ENCODE results near the gene PORCN. TPM values are rescaled to one million over a fixed set of nuclear protein-coding genes. Genes with fewer than 3 reads are reported as not detected.

Gene PORCN
- total and polyA plus RNA-seq, 2 of the 13 experiments (the other 11 are each of a cell fraction or from before 2014, with no cell fraction given), result 3.9 to 5.8 TPM

GRCh38 chrX:48488034-48488433 is 20.8 kb upstream of the PORCN start:
- FAIRE-seq (no peak), DNase-seq (ENCODE audit: low spot score) (no peak), ATAC-seq (no peak; the same call in 2 of the 3 replicates)
- TF ChIP-seq KIAA2018 (CRISPR knock-in tag; IDR thresholded peaks at IDR 0.05; ENCODE audit: borderline replicate concordance) (no peak), ZNF18 (CRISPR knock-in tag; IDR thresholded peaks at IDR 0.05; ENCODE audit: insufficient replicate concordance) (peak; percentile 79), ZNF740 (CRISPR knock-in tag; IDR thresholded peaks at IDR 0.05) (no peak), ZNF264 (CRISPR knock-in tag; IDR thresholded peaks at IDR 0.05) (no peak), ELF3 (CRISPR knock-in tag; IDR thresholded peaks at IDR 0.05) (no peak), SMAD1 (CRISPR knock-in tag; IDR thresholded peaks at IDR 0.05; ENCODE audit: borderline replicate concordance, low read depth) (no peak), HMGXB4 (CRISPR knock-in tag; IDR thresholded peaks at IDR 0.05; ENCODE audit: borderline replicate concordance in 1 of 2, low read depth in 1 of 2) (no peak)
- POLR2A ChIA-PET, result no interaction called here
- WGBS (ENCODE audit: low lambda C conversion rate), result no CpG with 5 or more reads among the region's 3 CpGs
- Histone ChIP-seq H3K27me3 (ENCODE audit: control insufficient read depth in 1 of 2, insufficient read depth in 2 of 2, low read length in 2 of 2) (no peaks in the 10 kb centered on the region), H3K9me3 (ENCODE audit: low read length) (no peaks in the 10 kb centered on the region), H3K27ac (ENCODE audit: extremely low read length, insufficient read depth, low read length) (no peak overlapping the region), H3K4me3 (replicated peaks in 1 of 3; ENCODE audit: insufficient read depth in 1 of 3, low read depth in 2 of 3, low read length in 3 of 3) (no peak overlapping the region), H3K4me2 (ENCODE audit: low read depth, low read length) (no peak overlapping the region), H2AFZ (ENCODE audit: low read length) (no peak overlapping the region), H4K20me1 (ENCODE audit: insufficient read depth, low read length) (no peaks in the 10 kb centered on the region), H3K9ac (ENCODE audit: insufficient read depth, low read depth, low read length) (no peak overlapping the region), H3K4me1 (ENCODE audit: insufficient read depth, low read length) (0 out of 2 replicates have a peak, but pooled peaks cover under 1% of the 10 kb centered on the region), H3K79me2 (ENCODE audit: insufficient read depth, low read length) (no peaks in the 10 kb centered on the region), H3K36me3 (replicated peaks in 1 of 2; ENCODE audit: control insufficient read depth in 1 of 2, insufficient read depth in 2 of 2, low read length in 2 of 2) (no peaks in the 10 kb centered on the region; a peak in 1 of 5 replicates)
- CTCF ChIA-PET (ENCODE audit: low intra/inter-chr PET ratio, low total read pairs), result no interaction called here
- in situ Hi-C loops (cut with HindIII; ENCODE audit: extremely low pct_ligation_motif_present, low pct_unique_long_range_greater_than_20kb) (no loop called here), intact Hi-C loops (cut with micrococcal nuclease; ENCODE audit: unreplicated experiment) (no loop called here)
- no TSS peak for BruUV-seq (replicated peaks)

Data from HepG2 (cell line).